Measurements from ENCODE around the gene ALOX5AP. TPM values are rescaled to one million over a fixed set of nuclear protein-coding genes. Genes with fewer than 3 reads are reported as not detected.

ALOX5AP gene
- total RNA-seq, 1 experiment from 2014 or later: not detected

GRCh38 chr13:30785191-30785850 is 50.0 kb downstream of the ALOX5AP start:
- Histone ChIP-seq H3K4me2 (no peak overlapping the region), H3K27ac (no peak overlapping the region), H3K27me3 (ENCODE audit: insufficient read depth, low read depth) (no peaks in the 10 kb centered on the region), H3K79me2 (ENCODE audit: low read depth) (no peaks in the 10 kb centered on the region), H3K9me2 (ENCODE audit: insufficient read depth) (no peaks in the 10 kb centered on the region), H3K36me3 (ENCODE audit: low read depth) (no peaks in the 10 kb centered on the region), H3K4me1 (replicated peaks; ENCODE audit: insufficient read depth) (no peaks in the 10 kb centered on the region), H2AFZ (no peak overlapping the region), H3K4me3 (no peak overlapping the region), H3F3A (ENCODE audit: insufficient read depth, low read depth) (no peaks in the 10 kb centered on the region), H4K20me1 (ENCODE audit: insufficient read depth) (no peaks in the 10 kb centered on the region), H3K9me3 (ENCODE audit: insufficient read depth, low read depth) (no peaks in the 10 kb centered on the region)
- intact Hi-C loops (cut with micrococcal nuclease; ENCODE audit: unreplicated experiment): no loop called here
- ChIA-PET POLR2A (ENCODE audit: unreplicated experiment) (no interaction called here), CTCF (no interaction called here)
- DNase-seq: no peak
- BruUV-seq (replicated peaks): no TSS peak
- TF ChIP-seq EZH2 (IDR thresholded peaks at IDR 0.05; ENCODE audit: low read depth) (no peak), CTCF (conservative IDR thresholded peaks at IDR 0.05) (no peak)

- DNase-seq: no peak
- Histone ChIP-seq H3K9me2 (ENCODE audit: insufficient read depth) (no peaks in the 10 kb centered on the region), H3K9me3 (ENCODE audit: insufficient read depth, low read depth) (no peaks in the 10 kb centered on the region), H3K4me3 (no peak overlapping the region), H3K27me3 (ENCODE audit: insufficient read depth, low read depth) (no peaks in the 10 kb centered on the region), H3K4me1 (replicated peaks; ENCODE audit: insufficient read depth) (peaks cover 3% of the 10 kb centered on the region), H4K20me1 (ENCODE audit: insufficient read depth) (no peaks in the 10 kb centered on the region), H3K27ac (no peak overlapping the region), H3K36me3 (ENCODE audit: low read depth) (no peaks in the 10 kb centered on the region), H3F3A (ENCODE audit: insufficient read depth, low read depth) (no peaks in the 10 kb centered on the region), H2AFZ (no peak overlapping the region), H3K4me2 (no peak overlapping the region), H3K79me2 (ENCODE audit: low read depth) (no peaks in the 10 kb centered on the region)
- ChIA-PET CTCF (no interaction called here), POLR2A (ENCODE audit: unreplicated experiment) (no interaction called here)
- TF ChIP-seq EZH2 (IDR thresholded peaks at IDR 0.05; ENCODE audit: low read depth): no peak
- TF ChIP-seq CTCF (conservative IDR thresholded peaks at IDR 0.05): no peak
- intact Hi-C loops (cut with micrococcal nuclease; ENCODE audit: unreplicated experiment): no loop called here
- no TSS peak for BruUV-seq (replicated peaks)
Measured at GRCh38 chr13:30786648-30787047, 51.3 kb downstream of the ALOX5AP start.

GRCh38 chr13:30787738-30788525 is 52.6 kb downstream of the ALOX5AP start:
- Histone ChIP-seq H3K36me3 (ENCODE audit: low read depth) (no peaks in the 10 kb centered on the region), H3K27ac (no peak overlapping the region), H2AFZ (no peak overlapping the region), H3K4me2 (no peak overlapping the region), H3K4me3 (no peak overlapping the region), H3K27me3 (ENCODE audit: insufficient read depth, low read depth) (no peaks in the 10 kb centered on the region), H3K79me2 (ENCODE audit: low read depth) (no peaks in the 10 kb centered on the region), H3F3A (ENCODE audit: insufficient read depth, low read depth) (peaks cover 9% of the 10 kb centered on the region), H3K9me2 (ENCODE audit: insufficient read depth) (no peaks in the 10 kb centered on the region), H3K9me3 (ENCODE audit: insufficient read depth, low read depth) (no peaks in the 10 kb centered on the region), H3K4me1 (replicated peaks; ENCODE audit: insufficient read depth) (peaks cover 14% of the 10 kb centered on the region), H4K20me1 (ENCODE audit: insufficient read depth) (no peaks in the 10 kb centered on the region)
- no peak for TF ChIP-seq EZH2 (IDR thresholded peaks at IDR 0.05; ENCODE audit: low read depth)
- TF ChIP-seq CTCF (conservative IDR thresholded peaks at IDR 0.05): no peak
- ChIA-PET CTCF (no interaction called here), POLR2A (ENCODE audit: unreplicated experiment) (no interaction called here)
- no TSS peak for BruUV-seq (replicated peaks)
- no peak for DNase-seq
- intact Hi-C loops (cut with micrococcal nuclease; ENCODE audit: unreplicated experiment): no loop called here
